HG03108 (cell line): ENCODE measurements around the gene KCNAB2.

ENCODE experiments used
- ATAC-seq: cut with Tn5 transposase; IDR thresholded peaks from one replicate; pipeline ENCODE4 v1.9.1; 2021; ENCODE audit warnings: moderate library complexity; ENCODE audit not compliant: unreplicated experiment

KCNAB2 gene

GRCh38 chr1:6094801-6095505, 49.3 kb downstream of the KCNAB2 start:
- ATAC-seq: no peak

- no peak for ATAC-seq
Measured at GRCh38 chr1:6095511-6096242, 50.0 kb downstream of the KCNAB2 start.

GRCh38 chr1:6096243-6097116, 50.8 kb downstream of the KCNAB2 start:
- no peak for ATAC-seq

- no peak for ATAC-seq
Measured at GRCh38 chr1:6097117-6097595, 51.5 kb downstream of the KCNAB2 start.

GRCh38 chr1:6097824-6098223, 52.1 kb downstream of the KCNAB2 start:
- no peak for ATAC-seq

GRCh38 chr1:6098303-6099215, 52.9 kb downstream of the KCNAB2 start:
- ATAC-seq: no peak

- ATAC-seq: no peak
Measured at GRCh38 chr1:6099297-6099696, 53.6 kb downstream of the KCNAB2 start.

GRCh38 chr1:6099787-6100765, 54.4 kb downstream of the KCNAB2 start:
- no peak for ATAC-seq

- ATAC-seq: no peak
Measured at GRCh38 chr1:6100861-6101783, 55.4 kb downstream of the KCNAB2 start.

- ATAC-seq: no peak
Measured at GRCh38 chr1:6101826-6102531, 56.3 kb downstream of the KCNAB2 start.

GRCh38 chr1:6102532-6102845, 56.8 kb downstream of the KCNAB2 start:
- no peak for ATAC-seq

GRCh38 chr1:6103111-6103853, 57.6 kb downstream of the KCNAB2 start:
- ATAC-seq: no peak

- ATAC-seq: no peak
Measured at GRCh38 chr1:6103854-6104530, 58.3 kb downstream of the KCNAB2 start.

- no peak for ATAC-seq
Measured at GRCh38 chr1:6104631-6105030, 58.9 kb downstream of the KCNAB2 start.

- ATAC-seq: no peak
Measured at GRCh38 chr1:6105218-6105679, 59.6 kb downstream of the KCNAB2 start.

- ATAC-seq: no peak
Measured at GRCh38 chr1:6105763-6106162, 60.1 kb downstream of the KCNAB2 start.
